IMR-90 (cell line): ENCODE measurements around the gene PPARG. TPM values are rescaled to one million over a fixed set of nuclear protein-coding genes. Genes with fewer than 3 reads are reported as not detected.

ENCODE experiments used
- ATAC-seq: fragments of 200-7000 bp; cut with Tn5 transposase; 2 replicates; pipeline ENCODE4 v1.9.1; 2020; ENCODE audit warnings: low read depth, mild to moderate bottlenecking, moderate library complexity
- BruUV-seq: library from RNA; stranded (reverse); fragments of 400-500 nt; replicated peaks from 2 replicates; lab custom pipeline; 2021; lab: Mats Ljungman, UMichigan
- CTCF ChIA-PET: fragments of 300-600 bp; formaldehyde crosslinking; extraction: SDS; loops from one replicate; lab custom pipeline; 2021; ENCODE audit warnings: antibody characterized with exemption; lab: Yijun Ruan, JAX
- POLR2A ChIA-PET: fragments of 300-600 bp; sonication (Branson Sonifier 250); formaldehyde crosslinking; loops from one replicate; lab custom pipeline; 2022; ENCODE audit warnings: antibody characterized with exemption; ENCODE audit not compliant: unreplicated experiment; lab: Charles Lee
- DNase-seq: peaks from one replicate; pipeline ENCODE4 v3.0.0; 2013
- H2AFZ ChIP-seq: replicated peaks from 2 replicates; pipeline ENCODE3; 2013; ENCODE audit warnings: low read length, mild to moderate bottlenecking; ENCODE audit not compliant: poor library complexity
- H2AK5ac ChIP-seq: 2 replicates; pipeline ENCODE4 v1.6.1; 2013; ENCODE audit warnings: low read depth, low read length, inconsistent platforms
- H2AK9ac ChIP-seq: replicated peaks from 2 replicates; pipeline ENCODE3; 2013; ENCODE audit warnings: mild to moderate bottlenecking, low read depth, low read length, moderate library complexity; ENCODE audit not compliant: poor library complexity
- H2BK120ac ChIP-seq: 2 replicates; pipeline ENCODE4 v1.6.1; 2013; ENCODE audit warnings: low read depth, low read length, inconsistent platforms
- H2BK15ac ChIP-seq: 3 replicates; pipeline ENCODE4 v1.6.1; 2013; ENCODE audit warnings: low read depth, low read length, inconsistent platforms
- H2BK20ac ChIP-seq: 2 replicates; pipeline ENCODE4 v1.6.1; 2013; ENCODE audit warnings: low read depth, mild to moderate bottlenecking, inconsistent platforms, low read length, moderate library complexity
- H2BK5ac ChIP-seq: 2 replicates; pipeline ENCODE4 v1.6.1; 2013; ENCODE audit warnings: mild to moderate bottlenecking, low read depth, low read length, inconsistent platforms; ENCODE audit not compliant: poor library complexity, severe bottlenecking
- H3K14ac ChIP-seq: replicated peaks from 2 replicates; pipeline ENCODE4 v1.6.1; 2013; ENCODE audit warnings: low read depth, low read length, inconsistent platforms
- H3K18ac ChIP-seq: 2 replicates; pipeline ENCODE4 v1.6.1; 2013; ENCODE audit warnings: low read depth, low read length, control low read depth
- H3K23ac ChIP-seq: 2 replicates; pipeline ENCODE4 v1.6.1; 2013; ENCODE audit warnings: low read depth, low read length, inconsistent platforms
- H3K27ac ChIP-seq: 2 replicates; pipeline ENCODE4 v1.5.1; 2013; ENCODE audit warnings: mild to moderate bottlenecking, control low read depth, low read length; ENCODE audit not compliant: insufficient read depth
- H3K27me3 ChIP-seq: 2 replicates; pipeline ENCODE4 v1.6.1; 2013; ENCODE audit warnings: low read length; ENCODE audit not compliant: control insufficient read depth, insufficient read depth
- H3K36me3 ChIP-seq: 2 replicates; pipeline ENCODE4 v1.6.1; 2013; ENCODE audit warnings: low read length, mixed read lengths; ENCODE audit not compliant: control insufficient read depth, insufficient read depth
- H3K4ac ChIP-seq: 2 replicates; pipeline ENCODE4 v1.6.1; 2013; ENCODE audit warnings: low read depth, low read length, inconsistent platforms
- H3K4me1 ChIP-seq: 2 replicates; pipeline ENCODE4 v1.6.1; 2013; ENCODE audit warnings: low read length, mixed read lengths; ENCODE audit not compliant: control insufficient read depth, insufficient read depth
- H3K4me2 ChIP-seq: 2 replicates; pipeline ENCODE4 v1.6.1; 2013; ENCODE audit warnings: low read depth, mild to moderate bottlenecking, control low read depth, low read length, moderate library complexity
- H3K4me3 ChIP-seq: 2 replicates; pipeline ENCODE4 v1.5.1; 2013; ENCODE audit warnings: low read depth, mild to moderate bottlenecking, control low read depth, low read length, moderate library complexity; ENCODE audit not compliant: insufficient read depth
- H3K56ac ChIP-seq: 2 replicates; pipeline ENCODE4 v1.6.1; 2013; ENCODE audit warnings: low read length, inconsistent platforms; ENCODE audit not compliant: insufficient read depth; ENCODE audit errors: extremely low read depth
- H3K79me1 ChIP-seq, 2 experiments: 2 replicates each; pipeline ENCODE4 v1.6.1; 2013; ENCODE audit warnings: low read length in 2 of 2, inconsistent platforms in 1 of 2, low read depth in 1 of 2
- H3K9ac ChIP-seq: 2 replicates; pipeline ENCODE4 v1.6.1; 2013; ENCODE audit warnings: low read depth, low read length, control low read depth
- H3K9me1 ChIP-seq: 2 replicates; pipeline ENCODE4 v1.6.1; 2013; ENCODE audit warnings: low read length, inconsistent platforms; ENCODE audit not compliant: insufficient read depth
- H3K9me3 ChIP-seq: 2 replicates; pipeline ENCODE4 v1.6.1; 2013; ENCODE audit warnings: low read length; ENCODE audit not compliant: control insufficient read depth, insufficient read depth
- H4K20me1 ChIP-seq: 2 replicates; pipeline ENCODE4 v1.6.1; 2013; ENCODE audit warnings: low read length, inconsistent platforms; ENCODE audit not compliant: insufficient read depth
- H4K5ac ChIP-seq: 2 replicates; pipeline ENCODE4 v1.6.1; 2013; ENCODE audit warnings: mild to moderate bottlenecking, low read depth, low read length, control low read depth
- H4K8ac ChIP-seq, 2 experiments: 2 replicates each; pipeline ENCODE4 v1.6.1; 2013; ENCODE audit warnings: low read depth in 2 of 2, low read length in 2 of 2, control low read depth in 1 of 2, inconsistent platforms in 1 of 2
- H4K91ac ChIP-seq: 2 replicates; pipeline ENCODE4 v1.6.1; 2013; ENCODE audit warnings: low read depth, low read length, inconsistent platforms; ENCODE audit not compliant: insufficient read depth
- CHD1 ChIP-seq: IDR thresholded peaks from 2 replicates; pipeline ENCODE4 v1.6.1; 2012; ENCODE audit warnings: low read depth, low read length, improper control_type of control experiment
- FOS ChIP-seq: fragments of 150-350 bp; IDR thresholded peaks from 2 replicates; pipeline ENCODE4 v1.6.1; 2016; ENCODE audit warnings: low read depth, low read length
- MAFK ChIP-seq: IDR thresholded peaks from 2 replicates; pipeline ENCODE4 v1.6.1; 2012; ENCODE audit warnings: low read depth, low read length, improper control_type of control experiment
- NFE2L2 ChIP-seq: fragments of 150-350 bp; IDR thresholded peaks from 2 replicates; pipeline ENCODE4 v1.6.1; 2016; ENCODE audit warnings: low read depth, mild to moderate bottlenecking, low read length
- RAD21 ChIP-seq: IDR thresholded peaks from 2 replicates; pipeline ENCODE4 v1.6.1; 2012; ENCODE audit warnings: low read length, improper control_type of control experiment
- RFX5 ChIP-seq: IDR thresholded peaks from 2 replicates; pipeline ENCODE4 v1.8.0; 2012; ENCODE audit warnings: low read depth, mild to moderate bottlenecking, low read length, moderate library complexity
- USF2 ChIP-seq: fragments of 150-350 bp; IDR thresholded peaks from 2 replicates; pipeline ENCODE4 v1.6.1; 2017; ENCODE audit warnings: mild to moderate bottlenecking, antibody characterized with exemption, low read length, low read depth
- WGBS, 2 experiments: methylation state at CpG; one replicate each; pipeline versions ENCODE4 v1.1.5 to v1.1.7; 2013; ENCODE audit warnings: missing lambda C conversion rate in 2 of 2; ENCODE audit not compliant: insufficient read length in 1 of 2; ENCODE audit errors: extremely low coverage in 2 of 2; 5-methylcytosine and 5-hydroxymethylcytosine counted together
- dilution Hi-C: fragments of 300-500 bp; cut with HindIII; formaldehyde crosslinking; loops from one replicate; pipeline ENCODE4 v1.14.3; 2018; ENCODE audit warnings: low sequenced_read_pairs; ENCODE audit not compliant: unreplicated experiment
- in situ Hi-C: fragments of 300-500 bp; cut with MboI; formaldehyde crosslinking; loops from 3 replicates; pipeline ENCODE4 v1.14.3; 2019; ENCODE audit warnings: low sequenced_read_pairs, inconsistent platforms, mixed read lengths
- intact Hi-C: fragments of 100-400 bp; cut with micrococcal nuclease; formaldehyde crosslinking; loops from 2 replicates; pipeline ENCODE4 v1.10.0; 2022
- polyA plus RNA-seq, 3 experiments: library from polyadenylated mRNA; depleted of rRNA; stranded (reverse); fragments of >200 nt; gene quantifications; 2 replicates each; pipeline ENCODE4 v1.2.3, GENCODE V29; 2012; ENCODE audit warnings: low replicate concordance in 1 of 3
- total RNA-seq: library from RNA; depleted of rRNA; stranded (reverse); fragments of >200 nt; gene quantifications from 2 replicates; pipeline ENCODE4 v1.2.3, GENCODE V29; 2012

PPARG gene
- total and polyA plus RNA-seq, 2 of the 4 experiments (the other 2 are of a cell fraction): 11.2 to 23.8 TPM

GRCh38 chr3:12415014-12415680, 126.3 kb downstream of the PPARG start:
- intact Hi-C loops: no loop called here
- WGBS, 2 experiments: 78% methylated on average over 2 of the region's 4 CpGs; no CpG with 5 or more reads in 1 of the 2 experiments
- Histone ChIP-seq H3K4me1 (no peaks in the 10 kb centered on the region), H2BK5ac (no peak overlapping the region), H3K4me3 (no peak overlapping the region), H4K91ac (no peak overlapping the region), H3K9me1 (no peaks in the 10 kb centered on the region; the same call in 1 of the 2 replicates), H2AFZ (no peak overlapping the region), H4K5ac (no peak overlapping the region), H3K27ac (no peak overlapping the region), H2AK9ac (no peak overlapping the region), H2BK15ac (no peak overlapping the region), H3K9ac (no peak overlapping the region), H3K27me3 (no peaks in the 10 kb centered on the region), H3K9me3 (no peaks in the 10 kb centered on the region), H3K4me2 (no peak overlapping the region), H2AK5ac (no peak overlapping the region), H2BK20ac (no peak overlapping the region), H3K14ac (no peak overlapping the region), H3K4ac (no peak overlapping the region), H3K18ac (no peak overlapping the region), H3K79me1 (no peaks in the 10 kb centered on the region), H3K56ac (no peak overlapping the region), H2BK120ac (no peak overlapping the region), H4K8ac (no peak overlapping the region), H4K20me1 (no peaks in the 10 kb centered on the region), H3K36me3 (peaks cover 3% of the 10 kb centered on the region; the same call in 1 of the 2 replicates), H3K23ac (no peak overlapping the region)
- dilution Hi-C loops: no loop called here
- no peak for ATAC-seq
- TF ChIP-seq RAD21 (no peak), MAFK (no peak), USF2 (no peak), RFX5 (no peak), NFE2L2 (no peak), CHD1 (no peak), FOS (no peak)
- in situ Hi-C loops: no loop called here
- CTCF ChIA-PET: interaction anchor here (0.6 kb wide), 1 partner anchor 16 kb away, joined by 3 read pairs; no protein-coding TSS in a partner anchor
- no TSS peak for BruUV-seq
- POLR2A ChIA-PET: no interaction called here
- no peak for DNase-seq
